ENCODE data around the gene HDAC4. TPM values are rescaled to one million over a fixed set of nuclear protein-coding genes. Genes with fewer than 3 reads are reported as not detected.

Gene HDAC4
- total RNA-seq, 1 donor from 2014 or later, result 46.2 TPM

DNA sequence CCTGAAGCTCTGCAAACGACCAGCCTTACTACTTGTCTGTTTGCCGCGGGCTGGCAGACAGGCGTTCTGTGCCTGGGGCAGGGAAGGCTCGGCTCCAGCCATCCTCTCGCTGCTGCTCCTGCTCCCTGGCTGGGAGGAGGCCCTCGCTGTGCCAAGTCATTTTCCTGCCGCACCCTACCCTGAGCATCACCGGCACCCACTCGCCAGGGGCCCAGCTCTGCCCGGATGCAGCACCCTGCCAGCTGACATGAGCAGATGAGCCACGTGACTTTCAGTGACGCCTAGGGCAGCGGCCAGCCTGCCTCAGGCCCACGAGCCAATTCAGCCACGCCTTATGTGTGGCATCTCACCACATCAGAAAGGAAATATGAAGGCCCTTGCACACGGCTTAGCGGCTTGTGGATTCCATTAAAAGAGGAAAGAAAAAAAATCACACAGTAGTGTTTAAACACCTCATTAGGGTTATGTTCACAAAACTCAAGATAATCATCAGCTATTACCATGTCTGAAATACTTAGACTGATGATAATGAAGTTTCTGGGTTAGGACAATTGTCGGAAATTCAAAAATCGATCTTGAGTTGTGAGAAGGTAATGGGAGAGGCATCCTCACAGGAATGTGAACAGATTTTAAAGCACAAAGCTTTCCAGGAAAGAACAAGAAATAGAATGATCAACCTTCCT, 302.4 kb downstream of the HDAC4 start:
- Mint-ChIP-seq H3K36me3 (ENCODE audit: insufficient read depth) (peaks cover 3% of the 10 kb centered on the region), H3K4me1 (ENCODE audit: low read depth) (peaks cover 2% of the 10 kb centered on the region), H3K27me3 (no peaks in the 10 kb centered on the region), H3K9me3 (ENCODE audit: low read depth) (no peaks in the 10 kb centered on the region), H3K4me3 (ENCODE audit: low read depth) (no peak overlapping the region), H3K27ac (no peak overlapping the region)
- no peak for TF ChIP-seq CTCF (IDR thresholded peaks at IDR 0.05; ENCODE audit: unreplicated experiment)
- DNase-seq (ENCODE audit: low spot score, unreplicated experiment), result no peak

DNA sequence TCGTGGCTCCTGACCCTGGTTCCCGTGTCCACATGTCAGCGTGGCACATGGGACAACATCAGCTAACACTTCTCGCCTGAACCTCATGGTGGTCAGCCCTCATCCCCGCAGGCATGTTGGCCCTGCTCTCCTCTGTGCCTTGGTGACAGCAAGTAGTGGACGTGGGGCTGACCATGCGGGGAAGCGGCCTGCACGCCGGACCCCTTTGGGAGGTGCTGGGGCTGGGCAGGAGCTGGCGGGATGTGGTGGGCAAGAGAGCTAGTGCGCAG, 303.5 kb downstream of the HDAC4 start:
- H3K36me3 Mint-ChIP-seq (ENCODE audit: insufficient read depth), result peaks cover 3% of the 10 kb centered on the region
- TF ChIP-seq CTCF (IDR thresholded peaks at IDR 0.05; ENCODE audit: unreplicated experiment), result no peak
- no peaks in the 10 kb centered on the region for H3K27me3 Mint-ChIP-seq
- no peak for DNase-seq (ENCODE audit: low spot score, unreplicated experiment)
- H3K4me3 Mint-ChIP-seq (ENCODE audit: low read depth), result no peak overlapping the region
- H3K27ac Mint-ChIP-seq, result no peak overlapping the region
- H3K9me3 Mint-ChIP-seq (ENCODE audit: low read depth), result no peaks in the 10 kb centered on the region
- H3K4me1 Mint-ChIP-seq (ENCODE audit: low read depth), result peaks cover 2% of the 10 kb centered on the region

- TF ChIP-seq CTCF (IDR thresholded peaks at IDR 0.05; ENCODE audit: unreplicated experiment), result no peak
- Mint-ChIP-seq H3K27ac (no peak overlapping the region), H3K36me3 (ENCODE audit: insufficient read depth) (peaks cover 3% of the 10 kb centered on the region)
Observed at GRCh38 chr2:239096676-239097427, 304.0 kb downstream of the HDAC4 start.

DNA sequence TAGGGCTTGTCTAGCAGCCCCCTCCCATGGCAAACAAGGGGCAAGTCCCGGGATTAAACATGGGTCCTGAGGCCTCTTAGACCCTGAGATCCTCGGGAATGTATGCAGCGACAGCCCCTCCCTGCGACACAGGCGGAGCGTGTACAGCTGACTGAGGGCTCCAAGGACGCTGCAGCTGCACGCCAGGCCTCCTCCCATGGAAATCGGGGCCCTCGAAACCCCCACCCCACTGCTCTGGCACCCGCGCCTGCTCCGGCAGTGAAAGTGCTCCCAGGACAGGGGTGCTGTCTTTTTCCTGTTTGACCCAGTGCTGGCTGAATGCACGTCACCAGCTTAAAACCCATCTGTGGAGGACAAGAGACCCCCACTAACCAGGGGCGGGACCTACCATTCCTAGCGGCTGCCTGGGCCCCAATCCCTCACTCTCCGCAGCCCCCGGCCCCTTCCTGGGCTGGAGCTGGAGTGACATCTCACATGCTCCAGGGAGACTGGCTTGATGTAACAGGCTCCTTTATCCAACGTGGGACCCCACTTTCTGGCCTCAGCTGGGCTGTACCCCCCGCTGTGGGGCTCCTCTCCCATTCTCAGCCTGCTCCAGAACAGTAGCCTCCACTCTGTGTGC, 305.2 kb downstream of the HDAC4 start:
- no peaks in the 10 kb centered on the region for H3K9me3 Mint-ChIP-seq (ENCODE audit: low read depth)
- no peak for TF ChIP-seq CTCF (IDR thresholded peaks at IDR 0.05; ENCODE audit: unreplicated experiment)
- H3K4me1 Mint-ChIP-seq (ENCODE audit: low read depth), result peaks cover 2% of the 10 kb centered on the region
- H3K27ac Mint-ChIP-seq, result no peak overlapping the region
- DNase-seq (ENCODE audit: low spot score, unreplicated experiment), result no peak
- no peak overlapping the region for H3K4me3 Mint-ChIP-seq (ENCODE audit: low read depth)
- peaks cover 6% of the 10 kb centered on the region for H3K36me3 Mint-ChIP-seq (ENCODE audit: insufficient read depth)
- H3K27me3 Mint-ChIP-seq, result no peaks in the 10 kb centered on the region

More at GRCh38 chr2:239096676-239097427, 304.0 kb downstream of the HDAC4 start:
- Mint-ChIP-seq H3K4me3 (ENCODE audit: low read depth) (no peak overlapping the region), H3K27me3 (no peaks in the 10 kb centered on the region), H3K9me3 (ENCODE audit: low read depth) (no peaks in the 10 kb centered on the region), H3K4me1 (ENCODE audit: low read depth) (peaks cover 2% of the 10 kb centered on the region)
- no peak for DNase-seq (ENCODE audit: low spot score, unreplicated experiment)

DNA sequence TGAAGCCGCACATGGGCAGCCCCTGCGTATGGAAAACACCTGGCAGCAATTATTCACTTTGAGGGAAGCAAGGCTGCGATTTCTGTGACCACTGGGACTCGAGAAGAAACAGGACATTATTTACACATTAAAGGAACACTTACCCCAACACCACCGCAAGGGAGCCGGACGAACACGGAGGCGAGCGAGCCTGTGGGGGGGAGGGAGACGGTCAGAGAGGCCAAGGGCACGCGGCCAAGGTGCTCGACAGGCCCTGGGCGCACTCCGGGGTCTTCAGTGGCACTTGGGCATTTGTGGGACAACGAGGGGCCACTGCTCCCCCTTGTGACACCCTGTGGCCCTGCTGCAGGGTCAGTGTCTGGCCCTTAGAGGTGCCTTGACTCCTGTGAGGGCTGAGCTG, 306.0 kb downstream of the HDAC4 start:
- H3K9me3 Mint-ChIP-seq (ENCODE audit: low read depth), result no peaks in the 10 kb centered on the region
- H3K4me3 Mint-ChIP-seq (ENCODE audit: low read depth), result no peak overlapping the region
- H3K4me1 Mint-ChIP-seq (ENCODE audit: low read depth), result peaks cover 2% of the 10 kb centered on the region
- peaks cover 4% of the 10 kb centered on the region for H3K36me3 Mint-ChIP-seq (ENCODE audit: insufficient read depth)
- no peak overlapping the region for H3K27ac Mint-ChIP-seq
- no peak for TF ChIP-seq CTCF (IDR thresholded peaks at IDR 0.05; ENCODE audit: unreplicated experiment)
- DNase-seq (ENCODE audit: low spot score, unreplicated experiment), result no peak
- H3K27me3 Mint-ChIP-seq, result no peaks in the 10 kb centered on the region
